GM18499 (cell line): ENCODE measurements around the gene BAG3.
"Not testable (repeated sequence)": the region's sequence is repeated elsewhere in the genome, so short reads cannot be mapped to it uniquely, and the experiment has no call there.

ENCODE experiments used
- ATAC-seq: cut with Tn5 transposase; IDR thresholded peaks from one replicate; pipeline ENCODE4 v1.9.1; 2021; ENCODE audit warnings: moderate number of reproducible peaks; ENCODE audit not compliant: insufficient read depth, unreplicated experiment

BAG3 gene

GRCh38 chr10:119638982-119639381, 12.2 kb upstream of the BAG3 start:
- no peak for ATAC-seq

- no peak for ATAC-seq
Observed at GRCh38 chr10:119640384-119640783, 10.8 kb upstream of the BAG3 start.

DNA sequence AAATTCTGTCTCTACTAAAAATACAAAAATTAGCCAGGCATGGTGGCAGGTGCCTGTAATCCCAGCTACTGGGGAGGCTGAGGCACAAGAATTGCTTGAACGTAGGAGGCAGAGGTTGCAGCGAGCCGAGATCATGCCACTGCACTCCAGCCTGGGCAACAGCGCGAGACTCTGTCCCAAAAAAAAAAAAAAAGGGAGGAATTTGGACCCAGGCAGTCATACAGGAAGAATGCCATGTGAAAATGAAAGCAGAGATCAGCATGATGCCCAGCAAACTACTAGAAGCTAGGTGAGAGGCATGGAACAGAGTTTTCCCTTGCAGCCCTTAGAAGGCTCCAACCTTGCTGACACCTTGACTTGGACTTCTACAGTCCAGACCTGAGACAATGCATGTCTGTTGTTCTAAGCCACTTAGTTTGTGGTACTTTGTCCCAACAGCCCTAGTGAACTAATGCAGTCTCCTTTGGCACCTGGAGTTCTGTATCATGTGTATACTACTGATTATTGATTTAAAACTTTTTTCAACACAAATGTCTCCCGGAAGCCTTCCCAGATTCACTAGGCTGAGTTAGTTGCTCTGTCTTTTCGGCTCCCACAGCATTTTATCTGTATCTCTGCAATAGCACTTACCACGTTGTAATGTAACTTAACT, 10.2 kb upstream of the BAG3 start:
- no peak for ATAC-seq

GRCh38 chr10:119642556-119643111, 8.5 kb upstream of the BAG3 start:
- ATAC-seq: no peak

GRCh38 chr10:119643306-119644204, 7.6 kb upstream of the BAG3 start:
- ATAC-seq: no peak

DNA sequence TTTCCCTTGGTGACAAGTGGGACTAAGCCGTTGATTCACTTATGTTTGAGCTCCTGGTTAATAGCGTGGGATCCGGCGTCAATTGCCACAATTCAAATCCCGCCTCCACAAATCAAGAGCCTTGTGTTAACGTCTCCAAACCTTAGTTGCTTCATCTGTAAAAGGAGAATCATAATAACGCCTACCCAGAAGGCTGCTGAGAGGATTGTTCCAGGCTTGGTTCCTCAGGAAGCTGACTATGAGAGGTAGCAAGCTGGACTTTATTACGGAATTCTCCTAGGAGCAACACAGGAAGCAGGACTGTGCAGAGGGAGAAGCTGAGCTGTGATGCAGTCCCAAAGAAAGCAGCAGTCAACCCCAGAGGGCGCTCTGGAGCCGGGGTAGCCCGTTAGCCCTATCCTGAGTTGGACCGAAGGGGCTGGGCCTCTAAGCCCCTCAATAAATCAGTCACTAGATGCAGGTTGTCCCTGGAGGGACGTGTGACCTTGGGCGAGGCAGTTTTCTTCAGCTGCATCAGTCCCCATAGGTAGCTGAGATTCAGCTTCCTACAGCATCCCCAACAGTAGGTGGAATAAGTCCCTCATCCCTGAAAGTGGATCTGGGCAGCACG, 6.9 kb upstream of the BAG3 start:
- ATAC-seq: no peak

DNA sequence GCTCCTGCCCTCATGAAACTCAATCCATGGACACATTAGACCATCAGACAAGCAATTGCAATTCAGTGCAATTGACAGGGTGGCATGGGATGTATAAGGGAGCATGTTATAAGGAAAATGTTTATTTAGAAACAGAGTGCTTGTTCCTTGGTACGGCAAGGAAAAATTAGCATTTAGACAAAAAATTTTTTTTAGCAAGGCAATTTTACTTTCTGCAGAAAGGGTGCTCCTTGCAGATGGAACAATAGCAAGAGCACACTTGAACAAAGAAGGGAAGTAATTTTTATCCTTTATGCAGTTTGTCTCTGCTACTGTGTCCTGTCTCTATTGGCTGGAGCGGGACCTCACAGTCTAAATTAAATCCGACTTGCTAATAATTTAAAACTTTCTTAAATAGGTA, 6.2 kb upstream of the BAG3 start:
- ATAC-seq: no peak

GRCh38 chr10:119650062-119650461, 1.1 kb upstream of the BAG3 start:
- no peak for ATAC-seq

GRCh38 chr10:119651514-119652360, 557 bp downstream of the BAG3 start:
- no peak for ATAC-seq

DNA sequence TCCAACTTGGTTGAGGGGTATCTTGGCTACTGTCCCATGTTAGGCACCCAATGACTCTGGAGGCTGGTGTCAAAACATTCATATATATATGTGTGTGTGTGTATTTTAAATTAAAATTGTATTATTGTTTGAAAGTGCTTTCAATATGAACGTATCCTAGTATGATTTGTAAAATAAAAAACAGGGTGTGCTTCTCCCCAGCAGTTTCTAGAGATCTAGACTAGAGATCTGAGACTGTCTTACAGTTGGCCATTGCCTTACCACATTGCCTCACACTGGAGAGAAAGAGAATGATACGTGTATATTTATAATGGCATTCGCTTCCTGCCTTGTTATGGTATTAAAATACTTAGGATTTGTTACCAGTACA, 1.2 kb downstream of the BAG3 start:
- ATAC-seq: no peak

GRCh38 chr10:119653209-119653608, 2.0 kb downstream of the BAG3 start:
- ATAC-seq: no peak

GRCh38 chr10:119653916-119654315, 2.7 kb downstream of the BAG3 start:
- no peak for ATAC-seq

DNA sequence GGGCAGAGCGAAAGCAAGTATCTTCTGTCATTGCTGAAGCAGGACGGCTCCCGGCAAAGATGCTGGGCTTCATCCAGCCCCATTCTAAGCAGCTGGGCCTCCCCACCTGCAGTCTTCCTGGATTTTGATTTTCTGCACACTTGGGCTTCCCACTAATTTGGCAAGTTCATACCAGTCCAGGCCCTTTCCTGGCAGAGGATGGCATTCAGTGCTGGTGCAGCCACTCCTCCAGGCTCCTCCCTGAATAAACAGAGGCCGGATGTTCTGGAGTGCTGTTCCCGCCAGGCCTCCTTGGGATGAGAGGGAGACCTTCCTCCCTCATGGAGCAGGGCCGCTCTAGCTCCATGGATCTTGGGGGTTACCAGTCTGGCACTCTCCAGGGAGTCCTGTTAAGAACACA, 3.4 kb downstream of the BAG3 start:
- ATAC-seq: no peak

- no peak for ATAC-seq
Observed at GRCh38 chr10:119655566-119656001, 4.4 kb downstream of the BAG3 start.

DNA sequence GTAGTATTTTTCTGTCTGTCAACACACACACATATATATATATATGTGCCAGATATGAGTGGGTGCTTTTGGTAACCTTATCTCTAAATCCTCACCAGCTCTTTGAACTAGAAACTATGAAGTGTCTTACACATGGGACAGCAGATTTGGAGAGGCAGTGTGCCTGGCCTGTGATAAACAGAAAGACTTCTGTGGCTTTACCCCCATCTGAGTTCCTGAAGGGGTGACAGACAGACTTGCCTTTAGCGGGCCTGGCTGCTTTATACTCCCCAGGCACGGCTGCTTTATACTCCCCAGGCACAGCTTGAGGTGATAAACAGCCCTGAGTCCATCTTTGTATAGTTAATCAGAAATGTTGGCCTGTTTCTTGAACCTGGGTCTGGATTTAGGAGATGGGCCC, 5.6 kb downstream of the BAG3 start:
- ATAC-seq: no peak

DNA sequence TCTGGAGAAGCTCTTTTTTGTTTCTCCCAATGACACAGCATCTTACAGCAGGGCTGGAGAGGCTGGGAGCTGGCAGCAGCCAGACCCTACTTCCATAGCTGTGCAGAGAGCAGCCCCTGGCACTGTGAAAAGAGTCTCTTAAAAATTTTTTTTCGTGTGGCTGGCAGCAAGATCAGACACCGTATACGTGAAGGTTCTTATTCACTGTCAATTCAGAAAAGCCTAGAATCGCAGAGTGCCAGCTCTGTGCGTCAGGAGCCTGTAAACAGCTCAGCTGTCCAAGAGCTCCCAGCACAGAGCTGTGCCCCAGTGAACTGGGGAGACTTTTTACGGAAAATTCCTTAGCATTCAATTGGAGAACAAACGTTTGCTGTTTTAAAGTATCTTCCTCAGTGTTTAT, 6.5 kb downstream of the BAG3 start:
- ATAC-seq: no peak

DNA sequence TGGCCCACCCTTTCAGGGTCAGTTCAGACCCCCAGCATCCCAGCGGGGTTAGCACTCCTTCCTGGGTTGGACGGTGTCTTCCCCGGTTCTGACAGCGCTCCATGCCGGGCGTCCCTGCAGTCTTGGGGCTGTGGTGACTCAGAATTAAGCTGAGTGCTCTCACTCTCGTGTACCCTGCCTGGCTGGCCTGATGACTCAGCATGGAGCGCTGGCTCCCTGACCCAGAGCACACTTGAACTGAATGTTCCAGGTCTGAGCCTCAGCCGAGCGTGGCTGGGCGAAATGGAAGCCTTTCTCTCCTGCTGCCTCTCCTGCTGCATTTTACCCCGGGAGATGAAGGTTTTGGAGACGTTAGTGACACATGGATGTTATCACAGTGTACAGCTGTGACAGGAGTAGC, 7.1 kb downstream of the BAG3 start:
- ATAC-seq: no peak

DNA sequence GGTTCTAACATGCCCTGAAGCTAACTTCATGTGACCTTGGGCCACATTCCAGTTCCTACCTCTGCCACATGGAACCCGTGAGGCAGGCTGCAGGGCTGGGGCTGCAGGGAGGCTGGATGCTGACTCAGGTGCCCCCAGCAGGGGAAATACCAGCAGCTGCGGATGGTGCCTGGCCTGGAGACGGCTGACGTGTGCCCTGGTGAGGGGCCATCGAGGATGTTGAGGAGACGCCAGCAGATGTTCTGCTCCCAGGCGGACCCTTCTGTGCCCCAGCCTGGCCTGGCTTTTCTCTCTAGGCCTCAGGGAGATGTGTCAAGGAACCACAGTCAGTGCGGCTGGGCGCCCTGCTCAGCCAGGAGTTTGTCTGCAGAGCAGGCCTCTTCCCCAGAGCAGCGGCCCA, 8.8 kb downstream of the BAG3 start:
- ATAC-seq: no peak

DNA sequence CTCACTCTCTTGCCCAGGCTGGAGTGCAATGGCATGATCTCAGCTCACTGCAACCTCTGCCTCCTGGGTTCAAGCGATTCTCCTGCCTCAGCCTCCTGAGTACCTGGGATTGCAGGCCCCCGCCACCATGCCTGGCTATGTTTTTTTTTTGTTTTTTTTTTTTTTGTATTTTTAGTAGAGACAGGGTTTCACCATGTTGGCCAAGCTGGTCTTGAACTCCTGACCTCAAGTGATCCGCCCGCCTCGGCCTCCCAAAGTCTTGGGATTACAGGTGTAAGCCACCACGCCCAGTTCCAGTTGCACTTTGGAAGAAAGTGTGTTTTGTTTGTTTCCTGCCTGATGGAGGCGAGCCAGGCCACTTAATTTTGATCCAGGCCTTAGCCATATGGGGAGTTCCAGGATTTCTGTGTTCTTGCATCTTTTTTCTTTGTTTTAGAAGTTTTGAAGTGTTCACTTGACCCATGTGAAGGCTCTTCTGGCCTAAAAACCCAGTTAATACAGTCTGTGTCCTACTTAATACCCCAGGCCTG, 11.0 kb downstream of the BAG3 start:
- ATAC-seq: not testable (repeated sequence)
